GM13977 (cell line): ENCODE data around the gene GALNT9.

Experiments used
- DNase-seq: peaks from one replicate; pipeline ENCODE4 v3.0.0; 2012; ENCODE audit warnings: low spot score
- in situ Hi-C: fragments of 300-500 bp; cut with MboI; formaldehyde crosslinking; loops from one replicate; pipeline ENCODE4 v1.12.0; 2022; ENCODE audit warnings: low sequenced_read_pairs, low pct_unique_long_range_greater_than_20kb, mixed read lengths, inconsistent platforms; ENCODE audit not compliant: unreplicated experiment
- TF ChIP-seq, protein P1 (sequence below): IDR thresholded peaks from 2 replicates; pipeline ENCODE4 v1.5.1; 2012; ENCODE audit warnings: mild to moderate bottlenecking, control low read depth; ENCODE audit not compliant: insufficient read depth; ENCODE audit errors: extremely low read depth, missing control alignments

Gene GALNT9

DNA sequence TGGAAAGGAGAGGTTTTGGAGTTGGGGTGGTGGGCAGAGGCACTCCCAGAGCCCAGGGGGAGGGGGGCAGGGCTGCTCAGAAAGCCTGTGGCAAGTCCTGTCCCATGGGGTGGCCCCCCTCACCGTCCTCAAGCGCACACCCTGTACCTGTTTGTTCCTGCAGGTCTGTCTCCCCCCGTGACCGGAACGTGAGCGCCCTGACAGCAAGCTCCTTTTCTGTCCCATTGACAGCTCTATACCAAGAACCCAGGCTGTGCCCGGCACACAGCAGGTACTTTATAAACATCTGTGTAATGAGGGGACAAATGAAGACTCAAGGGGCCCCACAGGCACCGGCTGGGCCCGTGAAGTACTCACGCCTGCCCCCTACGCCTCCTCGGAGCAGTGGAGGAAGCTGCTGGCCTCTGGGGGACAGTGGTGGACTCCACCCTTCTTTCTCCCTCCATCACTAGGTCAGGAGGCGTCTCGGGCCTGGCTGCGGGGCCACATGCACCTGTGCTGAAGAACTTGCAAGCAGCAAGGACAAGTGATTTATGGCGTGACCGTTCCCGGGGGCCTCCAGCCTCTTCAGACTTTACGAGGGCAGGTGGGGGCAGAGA lies 65.8 kb downstream of the GALNT9 start:
- in situ Hi-C loops: no loop called here
- no peak for DNase-seq
- TF ChIP-seq, protein P1, sequence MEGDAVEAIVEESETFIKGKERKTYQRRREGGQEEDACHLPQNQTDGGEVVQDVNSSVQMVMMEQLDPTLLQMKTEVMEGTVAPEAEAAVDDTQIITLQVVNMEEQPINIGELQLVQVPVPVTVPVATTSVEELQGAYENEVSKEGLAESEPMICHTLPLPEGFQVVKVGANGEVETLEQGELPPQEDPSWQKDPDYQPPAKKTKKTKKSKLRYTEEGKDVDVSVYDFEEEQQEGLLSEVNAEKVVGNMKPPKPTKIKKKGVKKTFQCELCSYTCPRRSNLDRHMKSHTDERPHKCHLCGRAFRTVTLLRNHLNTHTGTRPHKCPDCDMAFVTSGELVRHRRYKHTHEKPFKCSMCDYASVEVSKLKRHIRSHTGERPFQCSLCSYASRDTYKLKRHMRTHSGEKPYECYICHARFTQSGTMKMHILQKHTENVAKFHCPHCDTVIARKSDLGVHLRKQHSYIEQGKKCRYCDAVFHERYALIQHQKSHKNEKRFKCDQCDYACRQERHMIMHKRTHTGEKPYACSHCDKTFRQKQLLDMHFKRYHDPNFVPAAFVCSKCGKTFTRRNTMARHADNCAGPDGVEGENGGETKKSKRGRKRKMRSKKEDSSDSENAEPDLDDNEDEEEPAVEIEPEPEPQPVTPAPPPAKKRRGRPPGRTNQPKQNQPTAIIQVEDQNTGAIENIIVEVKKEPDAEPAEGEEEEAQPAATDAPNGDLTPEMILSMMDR: no peak

DNA sequence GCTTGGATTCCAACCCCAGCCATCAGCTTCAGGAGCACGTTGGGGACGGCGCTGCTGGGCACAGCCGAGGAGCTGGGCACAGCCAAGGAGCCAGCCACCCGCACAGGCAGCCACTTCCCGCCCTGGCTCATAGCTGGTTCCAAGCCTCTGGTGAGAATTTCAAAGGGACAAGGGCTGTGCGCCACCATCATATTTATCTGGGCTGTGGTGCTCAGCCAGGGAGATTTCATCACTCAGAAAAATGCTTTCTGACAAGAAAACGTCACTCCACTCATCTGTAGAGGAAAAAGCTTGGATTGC lies 66.4 kb downstream of the GALNT9 start:
- TF ChIP-seq, protein P1: no peak
- in situ Hi-C loops: no loop called here
- DNase-seq: no peak

DNA sequence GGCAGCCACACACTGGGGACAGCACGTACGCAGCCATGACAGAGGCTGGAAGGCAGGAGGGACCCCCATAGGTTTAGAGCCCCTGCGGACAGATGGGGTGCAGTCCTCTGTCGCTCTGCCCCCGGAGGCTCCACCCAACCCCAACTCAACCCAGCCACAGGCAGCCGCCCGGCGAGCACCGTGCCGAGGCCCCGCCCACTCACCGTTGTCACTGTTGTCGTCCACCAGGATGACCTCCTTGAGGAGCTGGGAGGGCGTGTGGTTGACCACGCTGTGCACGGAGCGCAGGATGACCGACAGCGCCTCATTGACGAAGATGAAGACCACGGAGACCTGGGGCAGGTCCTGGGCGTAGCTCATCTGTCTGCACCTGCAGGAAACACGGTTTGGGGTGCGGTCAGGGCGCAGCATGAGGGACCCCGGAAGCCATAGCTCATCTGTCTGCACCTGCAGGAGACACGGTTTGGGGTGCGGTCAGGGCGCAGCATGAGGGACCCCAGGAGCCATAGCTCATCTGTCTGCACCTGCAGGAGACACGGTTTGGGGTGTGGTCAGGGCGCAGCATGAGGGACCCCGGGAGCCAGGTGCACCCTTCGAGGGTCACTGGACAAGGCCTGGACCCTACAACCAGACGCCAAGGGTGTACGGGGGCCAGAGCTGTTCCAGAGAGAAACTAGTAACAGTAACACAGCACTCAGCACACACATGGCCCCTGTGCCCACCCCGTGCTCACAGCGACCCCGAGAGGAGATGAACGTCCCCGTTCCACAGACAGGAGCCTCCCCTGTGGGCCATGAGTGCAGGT lies 66.9 kb downstream of the GALNT9 start:
- TF ChIP-seq, protein P1: no peak
- no peak for DNase-seq
- in situ Hi-C loops: no loop called here

DNA sequence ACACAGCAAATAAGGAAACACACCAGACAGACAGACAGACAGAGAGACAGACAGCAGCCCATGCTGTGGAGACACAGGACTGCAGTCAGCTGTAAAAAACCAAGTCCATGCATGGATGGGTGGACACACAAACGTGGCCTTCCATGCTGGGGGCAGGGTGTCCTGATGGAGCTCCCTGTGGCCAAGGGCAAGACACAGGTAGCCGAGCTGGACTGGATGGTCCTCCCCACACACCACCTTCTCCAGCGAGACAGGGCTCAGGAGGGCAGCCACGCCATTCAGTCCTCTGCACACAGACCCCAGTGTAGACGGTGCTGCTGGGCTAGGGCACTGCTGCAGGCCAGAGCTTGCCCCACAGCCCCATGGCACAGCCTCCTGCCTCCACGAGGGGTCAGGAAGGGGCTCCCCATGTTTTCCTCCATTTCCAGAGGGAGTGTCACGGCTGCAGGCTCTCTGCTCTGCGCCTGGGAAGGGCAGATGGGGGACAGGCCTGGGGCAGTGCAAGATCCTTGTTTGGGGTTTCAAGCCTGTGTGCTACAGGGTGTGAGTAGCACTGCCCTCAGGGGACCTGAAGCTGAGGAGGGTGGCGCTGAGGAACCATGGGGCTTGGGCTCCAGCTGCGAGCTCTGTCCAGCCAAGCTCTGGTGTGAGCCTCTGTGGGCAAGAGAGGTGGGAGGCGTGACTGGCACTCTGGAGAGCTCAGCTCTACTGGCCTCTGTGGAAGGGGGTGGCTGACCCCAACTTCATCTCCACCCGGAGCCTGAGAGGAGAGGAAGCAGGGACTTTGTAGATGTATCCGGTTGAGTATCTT lies 67.9 kb downstream of the GALNT9 start:
- TF ChIP-seq, protein P1: no peak
- in situ Hi-C loops: no loop called here
- no peak for DNase-seq

DNA sequence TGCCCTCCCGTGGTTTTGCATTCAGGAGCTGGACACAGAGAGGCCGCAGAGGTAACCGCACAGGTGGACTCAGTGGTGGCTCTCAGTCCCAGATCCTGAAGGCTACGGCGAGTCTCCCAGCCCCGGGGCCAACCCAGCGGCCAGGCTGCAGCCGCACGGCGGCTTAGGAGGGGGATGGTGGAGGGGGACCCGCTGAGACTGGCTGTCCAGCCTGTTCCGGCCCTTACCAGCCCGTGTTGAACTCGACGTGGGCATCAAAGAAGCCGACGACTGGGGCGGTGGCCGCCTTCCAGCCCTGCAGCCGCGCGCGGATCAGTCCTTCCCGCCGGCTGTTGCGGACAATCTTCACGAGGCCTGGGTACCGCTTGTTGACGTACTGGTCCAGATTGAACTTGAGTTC lies 68.7 kb downstream of the GALNT9 start:
- in situ Hi-C loops: no loop called here
- TF ChIP-seq, protein P1: no peak
- no peak for DNase-seq

DNA sequence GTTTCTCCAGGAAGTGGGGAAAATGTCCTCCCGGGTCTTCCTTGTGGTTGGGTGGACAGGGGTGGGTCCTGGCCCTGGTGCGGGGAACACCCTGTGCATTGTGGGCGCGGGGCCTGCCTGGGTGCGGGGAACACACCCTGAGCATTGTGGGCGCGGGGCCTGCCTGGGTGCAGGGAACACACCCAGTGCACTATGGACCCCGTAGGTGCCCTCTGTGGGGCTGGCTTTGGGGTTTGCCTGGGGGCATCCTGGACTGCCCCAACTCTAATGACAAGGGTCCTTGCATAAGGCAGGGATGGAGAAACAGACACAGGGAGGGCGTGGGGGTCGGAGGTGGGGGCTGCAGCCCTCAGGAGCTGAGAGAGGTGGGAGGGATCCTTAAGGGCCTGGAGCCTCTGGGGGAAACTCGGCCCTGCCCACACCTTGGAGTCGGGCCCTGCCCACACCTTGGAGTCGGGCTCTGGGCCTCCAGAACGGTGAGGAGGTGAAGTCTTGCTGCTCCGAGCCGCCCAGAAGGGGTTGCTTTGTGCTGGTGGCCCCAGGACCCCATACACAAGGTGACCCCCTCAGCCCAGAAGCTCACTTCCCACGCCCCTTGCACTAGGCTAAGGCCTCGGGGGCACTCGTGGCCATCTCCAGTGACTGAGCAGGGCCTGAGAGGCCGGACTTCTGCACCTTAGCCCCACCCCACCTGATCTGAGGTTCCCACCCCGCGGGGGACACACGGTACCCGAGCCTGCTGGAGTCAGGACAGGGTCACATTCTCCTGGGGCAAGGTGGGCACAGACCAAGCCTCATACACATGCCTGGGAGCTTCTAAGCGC lies 69.3 kb downstream of the GALNT9 start:
- DNase-seq: no peak
- in situ Hi-C loops: no loop called here
- TF ChIP-seq, protein P1: no peak
